Naive thymus-derived CD4-positive, alpha-beta T cell (primary cell): Measurements from ENCODE around the gene SHC3. TPM values are rescaled to one million over a fixed set of nuclear protein-coding genes. Genes with fewer than 3 reads are reported as not detected.

Source experiments
- ATAC-seq: fragments of 150-1000 bp; cut with Tn5 transposase; 2 replicates; pipeline ENCODE4 v1.10.0; 2021; ENCODE audit warnings: mild to moderate bottlenecking, moderate library complexity
- CTCF ChIA-PET: fragments of 350-600 bp; sonication (Branson Sonifier 250); formaldehyde crosslinking; loops from one replicate; lab custom pipeline; 2021; ENCODE audit warnings: antibody characterized with exemption; lab: Charles Lee
- POLR2A ChIA-PET: fragments of 350-600 bp; sonication (Branson Sonifier 250); formaldehyde crosslinking; loops from one replicate; lab custom pipeline; 2021; ENCODE audit warnings: antibody characterized with exemption, inconsistent platforms; lab: Charles Lee
- DNase-seq, 9 donors: peaks; one replicate each; pipeline versions ENCODE4 v3.0.0 to v3.0.0-alpha.2; 2020 to 2022; ENCODE audit warnings: mixed read lengths in 1 of 9
- H3K27ac ChIP-seq: one replicate; pipeline ENCODE4 v1.7.0; 2013; ENCODE audit warnings: mild to moderate bottlenecking, low read depth, low read length, moderate library complexity
- H3K27me3 ChIP-seq, 2 donors: one replicate each; pipeline ENCODE4 v1.7.0; 2013; ENCODE audit warnings: low read length in 2 of 2, mild to moderate bottlenecking in 2 of 2, moderate library complexity in 2 of 2; ENCODE audit not compliant: control insufficient read depth in 2 of 2, insufficient read depth in 2 of 2
- H3K36me3 ChIP-seq, 3 experiments: 1 replicate in 2 of 3; 2 replicates in 1 of 3; pipeline ENCODE4 v1.7.0; 2013; ENCODE audit warnings: low read length in 3 of 3, mild to moderate bottlenecking in 3 of 3, moderate library complexity in 1 of 3; ENCODE audit not compliant: insufficient read depth in 3 of 3, control insufficient read depth in 2 of 3
- H3K4me1 ChIP-seq, 2 donors: one replicate each; pipeline ENCODE4 v1.7.0; 2013; ENCODE audit warnings: low read length in 2 of 2, mild to moderate bottlenecking in 2 of 2, moderate library complexity in 1 of 2; ENCODE audit not compliant: control insufficient read depth in 2 of 2, insufficient read depth in 2 of 2
- H3K4me3 ChIP-seq: 2 replicates; pipeline ENCODE4 v1.7.0; 2013; ENCODE audit warnings: mild to moderate bottlenecking, low read length
- H3K9me3 ChIP-seq, 3 experiments: 1 replicate in 2 of 3; 2 replicates in 1 of 3; pipeline ENCODE4 v1.7.0; 2013; ENCODE audit warnings: low read length in 3 of 3; ENCODE audit not compliant: control insufficient read depth in 2 of 3
- H3K27ac Mint-ChIP-seq, 9 donors: one replicate each; pipeline ENCODE4 v1.8.0; 2020 to 2022; ENCODE audit warnings: mixed read lengths in 9 of 9, mild to moderate bottlenecking in 8 of 9, moderate library complexity in 5 of 9, inconsistent platforms in 2 of 9
- H3K27me3 Mint-ChIP-seq, 5 donors: one replicate each; pipeline ENCODE4 v1.8.0; 2021 to 2022; ENCODE audit warnings: mixed read lengths in 5 of 5, mild to moderate bottlenecking in 1 of 5
- H3K36me3 Mint-ChIP-seq, 5 donors: one replicate each; pipeline ENCODE4 v1.8.0; 2020 to 2022; ENCODE audit warnings: mixed read lengths in 5 of 5, mild to moderate bottlenecking in 3 of 5, inconsistent platforms in 1 of 5
- H3K4me1 Mint-ChIP-seq, 7 donors: one replicate each; pipeline ENCODE4 v1.8.0; 2020 to 2022; ENCODE audit warnings: mixed read lengths in 7 of 7, mild to moderate bottlenecking in 3 of 7, inconsistent platforms in 1 of 7
- H3K4me3 Mint-ChIP-seq, 10 donors: one replicate each; pipeline ENCODE4 v1.8.0; 2020 to 2022; ENCODE audit warnings: mild to moderate bottlenecking in 10 of 10, mixed read lengths in 10 of 10, moderate library complexity in 6 of 10, inconsistent platforms in 2 of 10
- H3K9me3 Mint-ChIP-seq, 11 donors: one replicate each; pipeline ENCODE4 v1.8.0; 2020 to 2022; ENCODE audit warnings: mixed read lengths in 11 of 11, mild to moderate bottlenecking in 4 of 11, inconsistent platforms in 1 of 11, moderate library complexity in 1 of 11
- intact Hi-C, 2 donors: fragments of 100-400 bp; cut with micrococcal nuclease; formaldehyde crosslinking; loops; one replicate each; pipeline ENCODE4 v1.15.1; 2023
- polyA plus RNA-seq, 2 donors: library from polyadenylated mRNA; unstranded; fragments of 300-500 nt; fragmentation: Illumina TruSeq; gene quantifications; one replicate each; pipeline ENCODE4 v1.2.3, GENCODE V29; 2021
- total RNA-seq, 6 experiments: library from RNA in 5 of 6; stranded (reverse) in 5 of 6; gene quantifications; 1 replicate in 5 of 6; 2 replicates in 1 of 6; pipeline ENCODE4 v1.2.3 and lab custom pipeline; 2021 to 2026

SHC3 gene
- total and polyA plus RNA-seq, 7 experiments from 2014 or later: 0.02 to 0.11 (median 0.07) TPM; not detected in 3

DNA sequence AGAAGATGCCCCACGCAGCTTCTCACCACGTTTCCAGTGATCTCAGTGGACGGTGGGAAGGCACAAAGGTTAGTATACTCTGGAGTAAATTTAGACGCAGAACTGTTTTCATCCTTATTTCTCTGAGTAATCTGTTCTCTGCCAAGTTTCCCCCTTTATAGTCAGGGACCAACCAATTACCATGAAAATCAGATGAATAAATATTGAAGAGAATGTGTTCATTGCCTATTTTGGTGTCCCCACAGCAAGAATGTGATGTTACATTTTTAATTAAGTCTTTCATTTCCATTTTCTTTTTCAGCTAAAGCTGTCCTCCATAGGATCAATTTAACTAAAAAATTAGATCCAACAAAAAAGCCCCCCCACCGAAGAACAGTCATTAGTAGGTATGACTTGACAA lies 146.0 kb downstream of the SHC3 start:
- DNase-seq: no peak
- no peaks in the 10 kb centered on the region for H3K4me1 Mint-ChIP-seq
- Histone ChIP-seq H3K4me3 (no peak overlapping the region), H3K27ac (no peak overlapping the region), H3K36me3 (no peaks in the 10 kb centered on the region), H3K4me1 (no peaks in the 10 kb centered on the region), H3K27me3 (peaks cover 0 to 3% of the 10 kb centered on the region in 2 donors), H3K9me3 (peaks cover 0 to 8% (median 0%) of the 10 kb centered on the region in 3 experiments)
- peaks cover 3 to 32% (median 15%) of the 10 kb centered on the region in 11 donors for H3K9me3 Mint-ChIP-seq
- no peak overlapping the region for H3K27ac Mint-ChIP-seq
- ChIA-PET POLR2A (no interaction called here), CTCF (no interaction called here)
- peaks cover 22 to 54% (median 43%) of the 10 kb centered on the region in 5 donors for H3K27me3 Mint-ChIP-seq
- H3K4me3 Mint-ChIP-seq: no peak overlapping the region
- H3K36me3 Mint-ChIP-seq: no peaks in the 10 kb centered on the region
- ATAC-seq: no peak
- intact Hi-C loops: no loop called here

DNA sequence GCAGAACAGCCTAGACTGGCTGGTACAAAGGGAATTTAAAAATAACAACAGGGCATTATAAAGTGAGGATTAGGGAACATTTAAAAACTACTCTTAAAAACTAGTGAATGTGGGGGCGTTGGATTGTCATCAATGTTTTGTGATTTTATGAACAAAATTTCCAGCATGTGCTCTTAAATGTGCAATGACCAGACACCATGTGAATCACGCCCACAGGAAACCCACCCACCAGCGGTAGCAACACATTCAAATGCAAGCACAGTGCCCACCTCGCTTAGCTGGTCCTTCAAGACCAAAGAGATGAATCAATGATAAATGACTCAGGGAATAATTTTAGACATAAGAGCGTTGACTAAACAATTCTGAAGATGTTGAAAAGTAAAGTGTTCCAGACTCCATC lies 146.4 kb downstream of the SHC3 start:
- ChIA-PET CTCF (no interaction called here), POLR2A (no interaction called here)
- Histone ChIP-seq H3K27me3 (peaks cover 0 to 3% of the 10 kb centered on the region in 2 donors), H3K27ac (no peak overlapping the region), H3K36me3 (no peaks in the 10 kb centered on the region), H3K4me1 (no peaks in the 10 kb centered on the region), H3K4me3 (no peak overlapping the region), H3K9me3 (peaks cover 0 to 8% (median 0%) of the 10 kb centered on the region in 3 experiments)
- Mint-ChIP-seq H3K9me3 (peaks cover 3 to 32% (median 15%) of the 10 kb centered on the region in 11 donors), H3K27ac (no peak overlapping the region), H3K36me3 (no peaks in the 10 kb centered on the region), H3K27me3 (peaks cover 20 to 57% (median 44%) of the 10 kb centered on the region in 5 donors), H3K4me3 (no peak overlapping the region), H3K4me1 (no peaks in the 10 kb centered on the region)
- intact Hi-C loops: no loop called here
- no peak for DNase-seq
- ATAC-seq: no peak

DNA sequence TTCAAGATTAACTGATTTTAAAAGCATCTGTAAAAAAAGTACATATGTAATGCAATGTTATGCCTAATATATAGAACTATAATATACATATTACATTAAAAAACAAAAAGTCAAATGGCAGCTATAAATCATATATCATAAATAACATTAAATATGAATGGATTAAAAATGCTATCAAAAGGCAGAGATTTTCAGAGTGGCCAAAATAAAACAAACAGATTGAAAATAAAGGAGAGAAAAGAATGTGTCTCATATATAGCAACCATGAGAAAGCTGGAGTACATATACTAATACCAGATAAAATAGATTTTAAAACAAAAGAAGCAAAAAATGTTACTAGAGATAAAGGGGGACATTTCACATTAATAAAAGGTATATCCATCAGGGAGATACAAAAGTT lies 148.8 kb downstream of the SHC3 start:
- Histone ChIP-seq H3K9me3 (peaks cover 0 to 8% (median 0%) of the 10 kb centered on the region in 3 experiments), H3K27ac (no peak overlapping the region), H3K36me3 (no peaks in the 10 kb centered on the region), H3K27me3 (peaks cover 0 to 3% of the 10 kb centered on the region in 2 donors), H3K4me3 (no peak overlapping the region), H3K4me1 (no peaks in the 10 kb centered on the region)
- H3K36me3 Mint-ChIP-seq: no peaks in the 10 kb centered on the region
- no peak overlapping the region for H3K4me3 Mint-ChIP-seq
- DNase-seq (no peak), ATAC-seq (no peak)
- no peaks in the 10 kb centered on the region for H3K4me1 Mint-ChIP-seq
- intact Hi-C loops: no loop called here
- H3K27ac Mint-ChIP-seq: no peak overlapping the region
- H3K27me3 Mint-ChIP-seq: peaks cover 11 to 45% (median 37%) of the 10 kb centered on the region in 5 donors
- CTCF ChIA-PET: no interaction called here
- POLR2A ChIA-PET: no interaction called here
- H3K9me3 Mint-ChIP-seq: peaks cover 3 to 41% (median 15%) of the 10 kb centered on the region in 11 donors

DNA sequence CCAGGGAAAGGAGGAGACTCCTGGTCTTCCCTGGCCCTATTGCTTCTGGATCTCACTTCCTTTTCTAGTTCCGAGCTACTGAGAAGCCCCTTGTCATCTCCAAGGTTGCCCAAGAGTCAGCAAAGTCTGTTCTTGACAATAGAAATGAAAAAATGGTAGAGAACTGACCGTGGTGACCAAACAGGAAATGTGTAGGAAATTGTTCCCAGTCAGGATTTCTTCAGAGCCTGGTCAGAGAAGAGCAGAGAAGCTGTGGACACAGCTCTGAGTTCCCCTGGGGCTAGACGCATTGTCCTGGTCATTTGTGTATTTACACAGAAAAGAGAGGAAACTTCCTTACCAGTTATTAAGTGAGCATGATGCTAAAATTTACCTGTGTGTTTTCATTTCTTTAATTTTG lies 151.7 kb downstream of the SHC3 start:
- intact Hi-C loops: no loop called here
- no peak overlapping the region for H3K27ac Mint-ChIP-seq

DNA sequence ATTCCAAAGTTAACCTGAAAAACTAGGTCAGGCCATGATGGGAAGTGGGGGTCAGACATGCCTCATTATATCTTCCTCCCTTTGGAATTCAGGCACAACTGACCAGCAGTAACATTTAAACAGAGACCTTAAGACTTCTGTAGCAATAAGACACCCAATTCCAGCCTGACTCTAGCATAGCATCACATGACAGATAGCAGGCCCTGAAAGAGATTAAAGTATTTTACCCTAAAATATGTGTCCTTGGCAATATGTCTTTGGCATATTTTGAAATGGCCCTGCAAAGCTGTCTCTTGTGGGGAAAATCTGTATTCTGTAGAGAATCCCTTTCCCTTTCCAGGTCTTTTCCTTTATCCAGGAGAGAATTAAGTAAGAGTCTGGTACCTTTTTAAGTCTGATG lies 153.1 kb downstream of the SHC3 start:
- Mint-ChIP-seq H3K4me3 (no peak overlapping the region), H3K36me3 (no peaks in the 10 kb centered on the region), H3K27ac (no peak overlapping the region), H3K9me3 (peaks cover 0 to 26% (median 10%) of the 10 kb centered on the region in 11 donors), H3K27me3 (peaks cover 3 to 20% (median 15%) of the 10 kb centered on the region in 5 donors), H3K4me1 (no peaks in the 10 kb centered on the region)
- no peaks in the 10 kb centered on the region for H3K27me3 ChIP-seq
- DNase-seq (no peak), ATAC-seq (no peak)
- H3K4me3 ChIP-seq: no peak overlapping the region
- ChIA-PET CTCF (no interaction called here), POLR2A (no interaction called here)
- peaks cover 0 to 8% (median 0%) of the 10 kb centered on the region in 3 experiments for H3K9me3 ChIP-seq
- no peaks in the 10 kb centered on the region for H3K36me3 ChIP-seq
- intact Hi-C loops: no loop called here
- H3K4me1 ChIP-seq: no peaks in the 10 kb centered on the region
- no peak overlapping the region for H3K27ac ChIP-seq

More for the DNA sequence above, 151.7 kb downstream of the SHC3 start:
- Mint-ChIP-seq H3K9me3 (peaks cover 3 to 39% (median 16%) of the 10 kb centered on the region in 11 donors), H3K27me3 (peaks cover 9 to 30% (median 22%) of the 10 kb centered on the region in 5 donors), H3K4me1 (no peaks in the 10 kb centered on the region), H3K4me3 (no peak overlapping the region), H3K36me3 (no peaks in the 10 kb centered on the region)
- no peaks in the 10 kb centered on the region for H3K27me3 ChIP-seq
- peaks cover 0 to 8% (median 0%) of the 10 kb centered on the region in 3 experiments for H3K9me3 ChIP-seq
- CTCF ChIA-PET: no interaction called here
- DNase-seq (no peak), ATAC-seq (no peak)
- H3K4me3 ChIP-seq: no peak overlapping the region
- no peaks in the 10 kb centered on the region for H3K36me3 ChIP-seq
- H3K27ac ChIP-seq: no peak overlapping the region
- POLR2A ChIA-PET: no interaction called here
- no peaks in the 10 kb centered on the region for H3K4me1 ChIP-seq

DNA sequence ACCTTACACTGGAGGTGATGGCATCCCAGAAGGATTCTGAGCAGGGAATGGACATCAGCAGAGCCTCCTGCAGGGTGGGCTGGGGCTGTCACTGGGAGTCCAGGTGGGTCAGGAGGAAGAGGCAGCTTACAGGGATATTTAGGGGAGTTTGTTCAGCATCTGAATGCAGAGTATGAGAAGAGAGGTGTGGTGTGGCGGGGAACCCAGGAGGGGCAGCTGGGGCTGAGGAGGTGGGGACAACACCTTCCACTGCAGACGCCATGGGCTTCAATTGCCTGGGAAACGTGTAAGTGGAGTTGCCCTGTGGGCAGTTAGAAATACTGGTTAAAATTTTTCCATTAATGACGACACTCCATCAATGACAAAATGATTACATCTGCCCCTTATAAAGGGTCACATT lies 153.9 kb downstream of the SHC3 start:
- DNase-seq: no peak

DNA sequence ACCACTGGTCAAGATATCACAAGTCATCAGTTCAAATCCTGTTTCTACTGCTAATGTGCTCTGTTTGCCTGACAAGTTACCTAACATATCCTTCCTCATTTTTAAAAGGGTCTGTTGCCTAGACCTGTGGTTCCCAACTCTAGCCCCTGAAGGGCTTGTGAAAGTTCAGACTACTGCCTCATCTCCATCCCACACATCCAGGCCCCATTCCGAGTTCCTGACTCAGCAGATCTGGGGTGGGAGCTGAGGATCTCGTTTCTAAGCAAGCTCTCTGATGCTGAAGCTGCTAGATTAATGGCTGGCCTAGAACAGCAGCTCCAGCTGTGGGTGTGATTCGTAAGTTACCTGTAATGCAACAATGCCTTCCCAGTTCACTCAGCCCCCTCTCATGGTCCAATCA lies 154.9 kb downstream of the SHC3 start:
- ChIA-PET CTCF (no interaction called here), POLR2A (no interaction called here)
- Histone ChIP-seq H3K9me3 (no peaks in the 10 kb centered on the region), H3K27me3 (no peaks in the 10 kb centered on the region), H3K27ac (no peak overlapping the region), H3K4me3 (no peak overlapping the region), H3K36me3 (no peaks in the 10 kb centered on the region), H3K4me1 (no peaks in the 10 kb centered on the region)
- intact Hi-C loops: no loop called here
- H3K9me3 Mint-ChIP-seq: peaks cover 0 to 9% (median 0%) of the 10 kb centered on the region in 11 donors
- H3K4me1 Mint-ChIP-seq: no peaks in the 10 kb centered on the region
- no peak for ATAC-seq
- peaks cover 0 to 20% (median 13%) of the 10 kb centered on the region in 5 donors for H3K27me3 Mint-ChIP-seq
- H3K27ac Mint-ChIP-seq: peak overlapping the region in 1 of 9 donors; percentile 80
- H3K4me3 Mint-ChIP-seq: no peak overlapping the region
- DNase-seq: no peak
- no peaks in the 10 kb centered on the region for H3K36me3 Mint-ChIP-seq

More for the DNA sequence above, 153.9 kb downstream of the SHC3 start:
- ChIA-PET POLR2A (no interaction called here), CTCF (no interaction called here)
- H3K27ac Mint-ChIP-seq: no peak overlapping the region
- H3K27me3 Mint-ChIP-seq: peaks cover 3 to 20% (median 13%) of the 10 kb centered on the region in 5 donors
- no peaks in the 10 kb centered on the region for H3K36me3 ChIP-seq
- H3K4me1 ChIP-seq: no peaks in the 10 kb centered on the region
- no peak for ATAC-seq
- H3K9me3 ChIP-seq: peaks cover 0 to 3% (median 0%) of the 10 kb centered on the region in 3 experiments
- intact Hi-C loops: no loop called here
- H3K36me3 Mint-ChIP-seq: no peaks in the 10 kb centered on the region
- no peak overlapping the region for H3K27ac ChIP-seq
- no peaks in the 10 kb centered on the region for H3K4me1 Mint-ChIP-seq
- H3K27me3 ChIP-seq: no peaks in the 10 kb centered on the region
- H3K4me3 Mint-ChIP-seq: no peak overlapping the region
- no peak overlapping the region for H3K4me3 ChIP-seq
- H3K9me3 Mint-ChIP-seq: peaks cover 0 to 18% (median 4%) of the 10 kb centered on the region in 11 donors
